Fibroblast of the aortic adventitia (primary cell): ENCODE data around the gene LCLAT1. TPM values are rescaled to one million over a fixed set of nuclear protein-coding genes. Genes with fewer than 3 reads are reported as not detected.

Experiments
- DNase-seq: peaks from one replicate; pipeline ENCODE4 v3.0.0-alpha.2; 2010; ENCODE audit warnings: low read depth
- H3K4me3 ChIP-seq: 2 replicates; pipeline ENCODE4 v1.5.1; 2011; ENCODE audit warnings: low read depth, mild to moderate bottlenecking, control low read depth, low read length, moderate library complexity
- total RNA-seq: library from RNA; depleted of rRNA; stranded (reverse); fragments of >200 nt; gene quantifications from 2 replicates; pipeline ENCODE4 v1.2.3, GENCODE V29; 2012; ENCODE audit warnings: low replicate concordance
- TF ChIP-seq, protein P1 (sequence below): IDR thresholded peaks from 2 replicates; pipeline ENCODE4 v1.5.1; 2011; ENCODE audit warnings: mild to moderate bottlenecking, low read length, control low read depth, inconsistent platforms; ENCODE audit not compliant: insufficient read depth

The LCLAT1 gene
- total RNA-seq, 1 donor: 21.5 TPM

GRCh38 chr2:30424231-30424630 is 22.8 kb upstream of the LCLAT1 start:
- no peak for DNase-seq
- TF ChIP-seq, protein P1, sequence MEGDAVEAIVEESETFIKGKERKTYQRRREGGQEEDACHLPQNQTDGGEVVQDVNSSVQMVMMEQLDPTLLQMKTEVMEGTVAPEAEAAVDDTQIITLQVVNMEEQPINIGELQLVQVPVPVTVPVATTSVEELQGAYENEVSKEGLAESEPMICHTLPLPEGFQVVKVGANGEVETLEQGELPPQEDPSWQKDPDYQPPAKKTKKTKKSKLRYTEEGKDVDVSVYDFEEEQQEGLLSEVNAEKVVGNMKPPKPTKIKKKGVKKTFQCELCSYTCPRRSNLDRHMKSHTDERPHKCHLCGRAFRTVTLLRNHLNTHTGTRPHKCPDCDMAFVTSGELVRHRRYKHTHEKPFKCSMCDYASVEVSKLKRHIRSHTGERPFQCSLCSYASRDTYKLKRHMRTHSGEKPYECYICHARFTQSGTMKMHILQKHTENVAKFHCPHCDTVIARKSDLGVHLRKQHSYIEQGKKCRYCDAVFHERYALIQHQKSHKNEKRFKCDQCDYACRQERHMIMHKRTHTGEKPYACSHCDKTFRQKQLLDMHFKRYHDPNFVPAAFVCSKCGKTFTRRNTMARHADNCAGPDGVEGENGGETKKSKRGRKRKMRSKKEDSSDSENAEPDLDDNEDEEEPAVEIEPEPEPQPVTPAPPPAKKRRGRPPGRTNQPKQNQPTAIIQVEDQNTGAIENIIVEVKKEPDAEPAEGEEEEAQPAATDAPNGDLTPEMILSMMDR: no peak

DNA sequence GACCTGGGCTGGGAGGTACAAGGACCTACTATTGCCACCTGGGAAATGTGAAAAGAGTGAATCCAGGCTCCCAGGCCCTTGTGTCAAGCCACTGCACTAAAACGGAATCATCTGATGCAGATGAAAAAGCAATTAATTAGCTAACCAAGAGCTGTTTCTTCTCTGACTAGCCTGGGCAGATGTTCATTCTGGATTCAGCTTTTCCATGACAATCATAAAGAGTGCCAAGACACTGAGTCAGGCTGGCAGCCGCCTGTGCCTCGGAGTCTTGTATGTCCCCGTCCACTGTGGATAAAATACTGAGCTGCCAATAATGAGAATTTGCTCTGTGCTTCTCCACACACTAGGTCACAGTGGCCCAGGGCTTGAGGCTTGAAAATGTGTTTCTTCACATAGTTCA is 21.7 kb upstream of the LCLAT1 start:
- DNase-seq: peak; percentile 65

More at GRCh38 chr2:30424231-30424630, 22.8 kb upstream of the LCLAT1 start:
- no peak overlapping the region for H3K4me3 ChIP-seq

GRCh38 chr2:30427606-30428347 is 19.3 kb upstream of the LCLAT1 start:
- no peak for DNase-seq
- no peak overlapping the region for H3K4me3 ChIP-seq
- TF ChIP-seq, protein P1: no peak

More for the DNA sequence above, 21.7 kb upstream of the LCLAT1 start:
- TF ChIP-seq, protein P1: no peak
- no peak overlapping the region for H3K4me3 ChIP-seq

DNA sequence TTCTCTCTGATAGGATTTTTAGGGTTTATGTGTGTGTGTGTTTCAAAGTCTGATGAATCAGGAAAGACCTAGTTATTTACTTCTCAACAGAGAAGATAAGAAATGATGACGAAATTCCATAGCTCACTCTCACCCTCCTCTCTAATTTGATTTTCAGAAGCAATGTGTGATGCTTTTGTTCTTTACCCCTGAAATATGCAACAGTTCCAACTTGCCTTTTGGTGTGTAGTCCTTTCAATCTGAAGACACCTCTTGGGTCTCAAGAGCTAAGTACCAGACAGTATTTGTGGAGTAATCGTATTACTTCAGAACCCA is 18.7 kb upstream of the LCLAT1 start:
- DNase-seq: peak; percentile 20
- H3K4me3 ChIP-seq: no peak overlapping the region
- TF ChIP-seq, protein P1: no peak

DNA sequence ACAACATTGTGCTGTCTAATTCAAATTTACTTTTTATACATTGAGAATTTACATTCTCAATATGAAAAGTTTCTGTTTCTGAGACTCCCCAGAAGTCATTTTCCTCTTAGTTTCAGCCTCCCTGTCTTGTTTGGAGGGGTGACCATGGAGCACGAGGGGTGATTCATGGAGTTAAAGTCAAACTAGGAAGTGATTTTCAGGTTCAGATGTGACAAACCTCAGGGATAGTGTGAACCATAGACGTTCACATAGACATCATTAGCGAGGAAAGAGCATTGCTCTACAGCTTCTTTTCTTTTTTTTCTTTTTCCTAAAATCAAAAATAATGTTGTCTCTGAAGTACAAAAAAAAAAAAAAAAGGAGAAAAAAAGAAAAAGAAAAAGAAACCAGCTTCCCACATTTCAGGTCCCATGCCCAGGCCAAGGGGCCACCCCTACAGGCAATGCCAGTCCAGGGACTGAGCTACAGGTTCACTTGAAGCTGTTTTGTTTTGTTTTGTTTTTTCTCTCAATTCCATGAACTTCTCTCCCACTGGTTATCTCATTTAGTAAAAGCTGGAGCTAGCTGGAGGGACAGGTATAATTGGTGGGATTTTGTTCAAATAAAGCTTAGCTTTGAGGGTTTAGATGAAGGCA is 18.1 kb upstream of the LCLAT1 start:
- TF ChIP-seq, protein P1: no peak

GRCh38 chr2:30433541-30434299 is 13.3 kb upstream of the LCLAT1 start:
- peak; percentile 77 for DNase-seq
- no peak overlapping the region for H3K4me3 ChIP-seq
- TF ChIP-seq, protein P1: no peak

More for the DNA sequence above, 18.1 kb upstream of the LCLAT1 start:
- H3K4me3 ChIP-seq: no peak overlapping the region
- DNase-seq: no peak
